Stimulated activated CD4-positive, alpha-beta T cell treated with anti-CD3 and anti-CD28 coated beads, TNF-alpha, amount 100 ng/mL, for 1 hour (primary cell): ENCODE data around the gene DDX24.

Source experiments
- DNase-seq, 3 donors: peaks; one replicate each; pipeline ENCODE4 v3.0.0-alpha.2; 2020; ENCODE audit warnings: low read depth in 3 of 3, low spot score in 1 of 3

DDX24 gene

GRCh38 chr14:94049625-94050023 lies 31.4 kb downstream of the DDX24 start:
- no peak for DNase-seq

DNA sequence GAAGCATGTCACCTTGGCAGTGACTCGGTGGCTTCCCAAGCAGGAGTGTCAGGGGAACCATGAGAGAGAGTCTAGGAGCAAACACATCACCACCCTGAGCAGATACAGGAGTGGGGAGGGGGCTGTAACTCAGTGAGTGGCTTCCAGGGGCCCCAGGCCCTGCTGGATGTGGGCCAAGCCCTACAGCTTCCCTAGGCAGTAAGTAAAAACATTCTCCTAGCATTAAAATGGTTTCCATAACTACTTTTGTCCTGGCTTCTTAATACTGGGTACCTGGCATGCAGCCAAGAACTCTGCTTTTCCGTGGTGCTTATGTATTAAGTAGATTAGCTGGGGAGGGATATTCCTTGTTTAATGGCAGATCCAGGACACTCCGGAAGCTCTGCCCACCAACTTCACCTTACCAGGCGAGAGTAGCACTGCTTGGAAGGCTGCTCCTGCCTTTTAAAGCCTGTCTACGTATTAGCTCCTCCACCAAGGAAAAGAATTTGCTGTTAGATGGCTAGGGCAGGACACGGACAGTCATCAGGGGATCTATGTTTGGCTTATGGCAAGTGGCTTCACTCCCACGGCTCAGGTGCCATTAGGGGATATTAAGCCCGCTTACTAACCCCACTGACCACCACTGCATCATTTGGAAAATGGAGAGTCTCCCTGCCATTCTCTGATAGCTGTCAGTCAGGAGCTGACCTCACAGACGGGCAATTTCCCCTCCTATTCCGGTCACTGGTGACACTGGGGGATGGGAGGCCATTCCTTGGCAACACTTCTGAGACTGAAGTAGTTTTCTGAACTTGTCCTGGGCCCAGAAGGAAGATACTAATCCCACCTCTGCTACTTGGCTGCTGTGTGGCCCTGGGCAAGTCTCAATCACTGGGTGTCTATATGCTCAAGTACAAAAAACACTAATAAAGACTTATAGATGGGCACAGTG lies 32.0 kb downstream of the DDX24 start:
- no peak for DNase-seq

DNA sequence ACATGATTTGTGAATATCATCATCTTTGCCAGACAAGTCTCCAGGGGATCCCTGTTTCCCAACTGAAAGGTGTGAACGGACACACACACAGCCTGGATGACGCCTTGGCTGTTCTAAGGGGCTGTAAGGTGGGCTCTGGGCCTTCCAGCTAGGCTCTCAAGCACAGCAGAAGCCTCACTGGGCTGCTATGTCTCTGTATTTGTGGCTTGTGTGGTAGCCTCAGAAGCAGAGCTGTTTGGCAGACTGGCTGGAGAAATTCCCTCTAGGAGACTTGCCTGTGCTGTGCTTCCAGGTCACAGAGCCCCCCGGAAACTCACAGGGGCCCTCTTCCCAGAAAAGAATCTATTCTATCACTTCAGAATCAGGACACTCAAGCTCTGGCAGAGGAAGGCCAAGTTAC lies 33.4 kb downstream of the DDX24 start:
- DNase-seq, result no peak

GRCh38 chr14:94046696-94047250 lies 34.2 kb downstream of the DDX24 start:
- no peak for DNase-seq

DNA sequence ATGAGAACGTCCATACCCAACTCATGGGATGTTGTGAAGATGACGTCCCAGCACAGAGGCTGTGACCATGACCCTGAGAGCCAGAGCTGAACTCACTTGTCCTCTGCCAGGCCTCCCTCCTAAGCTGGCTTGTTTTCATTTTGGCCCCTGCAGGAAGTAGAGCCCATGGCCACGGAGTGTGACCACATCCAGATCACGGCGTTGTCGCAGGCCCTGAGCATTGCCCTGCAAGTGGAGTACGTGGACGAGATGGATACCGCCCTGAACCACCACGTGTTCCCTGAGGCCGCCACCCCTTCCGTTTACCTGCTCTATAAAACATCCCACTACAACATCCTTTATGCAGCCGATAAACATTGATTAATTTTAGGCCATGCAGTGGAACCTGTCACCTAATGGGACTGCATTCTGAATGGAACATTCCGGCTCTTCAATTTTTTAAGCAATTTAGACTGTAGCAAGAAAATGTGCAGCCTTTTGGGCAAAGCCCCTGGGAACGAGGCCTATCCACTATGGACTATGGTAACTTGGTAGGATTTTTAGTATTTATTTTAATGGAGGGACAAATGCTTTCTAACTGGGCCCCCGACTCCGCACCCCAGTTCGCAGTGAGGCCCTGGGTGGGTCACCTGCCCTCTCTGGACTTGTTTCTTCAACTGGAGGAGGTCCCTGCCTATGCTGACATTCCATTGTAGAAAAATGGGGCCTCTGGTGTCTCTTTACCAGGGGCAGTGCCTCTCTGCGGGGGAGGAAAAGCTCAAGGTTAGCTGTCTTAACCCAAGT lies 35.2 kb downstream of the DDX24 start:
- DNase-seq, result no peak

DNA sequence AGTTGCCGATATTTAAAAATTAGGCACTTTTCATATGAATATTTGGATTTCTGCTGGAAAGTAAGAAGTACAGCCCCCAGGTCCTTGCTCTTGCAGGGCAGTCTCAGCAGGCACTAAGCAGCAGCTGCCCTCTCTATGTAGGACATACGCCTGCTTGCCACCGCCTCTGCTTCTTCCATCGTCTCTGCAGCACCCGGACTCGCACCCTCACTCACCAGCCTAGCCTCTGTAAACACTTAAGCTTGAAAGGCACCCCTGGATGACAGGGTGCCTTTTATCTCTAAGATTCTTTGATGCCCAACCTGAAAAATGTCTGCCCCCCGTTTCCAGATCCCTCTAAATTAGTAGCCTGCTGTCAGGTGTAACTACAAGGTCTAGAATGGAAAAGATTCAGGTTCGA lies 35.9 kb downstream of the DDX24 start:
- DNase-seq, result no peak

GRCh38 chr14:94044476-94045091 lies 36.4 kb downstream of the DDX24 start:
- no peak for DNase-seq

DNA sequence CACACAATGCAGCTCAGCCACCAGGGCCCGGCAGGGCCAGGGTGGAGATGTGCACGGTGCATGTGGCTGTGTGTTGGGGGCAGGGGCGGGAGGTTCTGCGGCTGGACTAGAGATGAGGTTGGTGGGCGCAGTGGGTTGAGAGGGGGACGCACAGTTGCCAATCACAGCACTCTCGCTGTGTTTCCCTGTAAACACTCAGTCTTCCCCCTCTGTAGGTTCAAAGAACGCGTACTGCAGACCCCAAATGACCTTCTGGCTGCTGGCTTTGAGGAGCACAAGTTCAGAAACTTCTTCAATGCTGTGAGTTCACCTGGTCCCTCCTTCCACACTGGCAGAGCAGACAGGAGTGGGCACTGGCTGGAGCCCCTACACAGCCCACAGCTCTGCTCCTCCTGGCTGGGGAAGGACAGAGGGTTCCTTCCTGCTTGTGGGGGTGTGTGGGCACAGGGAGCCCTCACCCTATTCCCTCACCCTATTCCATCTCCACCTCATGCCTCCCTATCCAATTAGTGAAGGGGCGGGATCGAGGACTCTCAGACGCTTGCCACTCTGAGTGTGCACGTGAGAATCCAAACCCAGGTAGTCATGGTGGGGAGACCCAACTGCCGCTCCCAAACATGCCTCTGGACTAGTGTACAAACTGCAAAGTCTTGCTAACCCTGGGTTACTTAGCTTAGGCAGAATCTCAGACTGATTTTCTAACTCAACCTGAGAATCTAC lies 37.1 kb downstream of the DDX24 start:
- DNase-seq, result no peak

GRCh38 chr14:94043111-94043755 lies 37.8 kb downstream of the DDX24 start:
- no peak for DNase-seq

GRCh38 chr14:94042433-94043091 lies 38.4 kb downstream of the DDX24 start:
- no peak for DNase-seq

DNA sequence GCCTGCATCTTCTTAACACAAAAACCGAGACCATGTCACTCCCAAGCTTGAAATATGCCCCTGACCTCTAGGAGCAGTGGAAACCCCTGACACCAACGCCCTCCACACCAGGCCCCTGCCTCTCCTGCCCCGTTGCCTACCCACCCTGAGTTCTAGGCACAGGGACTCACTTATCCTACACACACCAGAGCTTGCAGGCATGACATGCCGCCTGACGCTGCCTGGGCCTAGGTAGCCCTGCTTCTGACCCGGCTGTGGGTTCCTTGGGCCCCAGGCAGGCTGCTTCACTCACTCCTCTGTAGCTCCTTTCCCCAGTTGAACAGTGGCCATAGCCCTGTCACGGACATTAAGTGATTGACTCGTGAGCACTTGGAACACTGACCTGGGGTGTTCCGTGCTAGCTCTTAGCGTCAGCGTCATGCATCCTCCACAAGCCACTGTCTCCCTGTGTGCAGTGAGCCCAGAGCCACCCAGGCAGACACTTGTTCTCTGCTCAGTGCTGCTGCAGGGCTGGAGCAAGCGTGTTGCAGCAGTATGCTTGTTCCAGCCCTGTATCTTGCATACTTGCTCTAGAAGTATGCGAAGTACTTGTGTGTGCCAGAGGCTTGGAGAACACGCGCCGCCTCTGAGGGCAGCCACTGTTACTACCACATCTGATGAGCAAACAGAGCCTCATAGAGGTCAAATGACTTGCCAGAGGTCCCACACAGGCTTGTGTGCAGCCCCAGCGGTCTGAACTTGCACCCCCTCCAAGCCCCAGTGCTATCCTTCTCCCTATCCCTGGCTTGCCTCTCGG lies 39.3 kb downstream of the DDX24 start:
- DNase-seq, result no peak

GRCh38 chr14:94040796-94041195 lies 40.2 kb downstream of the DDX24 start:
- no peak for DNase-seq

DNA sequence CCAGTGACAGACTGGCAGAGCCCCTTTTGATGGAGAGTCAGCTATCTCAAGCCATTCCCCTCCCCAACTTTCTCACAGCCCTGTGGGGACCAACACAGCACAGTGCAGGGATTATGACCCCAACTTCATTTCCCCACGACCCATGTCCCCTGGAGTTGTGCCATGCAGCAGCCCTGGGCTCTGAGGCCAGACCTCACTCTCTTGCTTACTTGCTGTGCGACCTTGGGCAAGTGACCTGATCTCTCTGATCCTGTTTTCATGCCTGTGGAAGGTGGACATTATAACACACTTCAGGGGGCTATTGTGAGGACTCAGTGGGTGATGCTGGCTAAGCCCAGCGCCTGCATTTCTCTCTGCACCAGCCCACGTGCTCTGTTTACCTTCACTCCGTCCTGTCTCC lies 40.8 kb downstream of the DDX24 start:
- DNase-seq, result no peak

DNA sequence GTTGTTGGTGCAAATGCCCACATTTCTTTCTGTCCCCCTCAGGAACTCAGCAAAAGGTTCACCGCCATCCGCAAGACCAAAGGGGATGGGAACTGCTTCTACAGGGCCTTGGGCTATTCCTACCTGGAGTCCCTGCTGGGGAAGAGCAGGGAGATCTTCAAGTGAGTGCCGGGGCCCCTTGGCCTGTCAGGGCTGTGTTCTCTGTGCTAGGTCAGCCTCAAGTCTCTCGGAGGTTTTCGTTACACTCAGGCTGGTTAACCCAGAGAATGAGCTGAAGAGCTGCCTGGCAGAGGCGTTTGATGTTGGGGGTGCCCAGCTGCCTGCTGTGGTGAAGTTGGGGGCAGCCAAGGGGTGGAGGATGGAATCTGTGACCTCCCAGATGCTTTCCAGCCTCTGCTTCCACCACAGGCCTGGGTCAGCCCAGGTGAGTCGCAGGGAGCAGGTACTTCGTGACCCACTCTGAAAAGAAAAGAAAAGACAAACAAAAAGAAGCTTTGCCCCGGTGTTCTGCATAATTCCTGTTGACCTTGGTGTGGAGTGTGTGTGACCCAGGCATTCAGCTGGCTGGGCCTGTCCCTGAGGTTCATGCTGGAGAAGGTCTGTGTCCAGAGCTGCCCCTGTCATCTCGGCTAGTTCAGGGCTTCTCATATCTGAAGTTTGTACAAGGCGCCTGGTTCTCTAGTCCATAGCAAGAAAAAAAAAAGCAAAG lies 41.9 kb downstream of the DDX24 start:
- DNase-seq, result no peak

DNA sequence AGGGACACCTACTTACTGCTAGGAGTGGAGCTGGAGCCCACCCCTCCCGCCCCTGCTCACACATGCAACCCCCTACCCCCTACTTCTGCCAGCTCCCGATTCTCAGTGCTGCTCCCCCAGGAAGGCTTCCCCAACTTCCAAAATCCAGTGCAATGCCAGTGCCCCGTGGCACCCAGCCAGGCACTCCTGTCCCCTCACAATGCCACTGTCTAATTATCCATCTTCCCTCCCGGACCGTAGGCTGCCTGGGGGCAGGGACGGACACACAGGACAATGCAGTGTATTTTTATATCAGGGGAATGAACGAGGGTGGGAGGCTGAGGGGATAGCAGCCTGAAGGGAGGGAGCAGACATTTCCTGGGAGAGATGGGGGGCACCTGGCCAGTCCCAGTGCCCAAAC lies 42.5 kb downstream of the DDX24 start:
- no peak for DNase-seq

GRCh38 chr14:94037954-94038353 lies 43.0 kb downstream of the DDX24 start:
- no peak for DNase-seq

DNA sequence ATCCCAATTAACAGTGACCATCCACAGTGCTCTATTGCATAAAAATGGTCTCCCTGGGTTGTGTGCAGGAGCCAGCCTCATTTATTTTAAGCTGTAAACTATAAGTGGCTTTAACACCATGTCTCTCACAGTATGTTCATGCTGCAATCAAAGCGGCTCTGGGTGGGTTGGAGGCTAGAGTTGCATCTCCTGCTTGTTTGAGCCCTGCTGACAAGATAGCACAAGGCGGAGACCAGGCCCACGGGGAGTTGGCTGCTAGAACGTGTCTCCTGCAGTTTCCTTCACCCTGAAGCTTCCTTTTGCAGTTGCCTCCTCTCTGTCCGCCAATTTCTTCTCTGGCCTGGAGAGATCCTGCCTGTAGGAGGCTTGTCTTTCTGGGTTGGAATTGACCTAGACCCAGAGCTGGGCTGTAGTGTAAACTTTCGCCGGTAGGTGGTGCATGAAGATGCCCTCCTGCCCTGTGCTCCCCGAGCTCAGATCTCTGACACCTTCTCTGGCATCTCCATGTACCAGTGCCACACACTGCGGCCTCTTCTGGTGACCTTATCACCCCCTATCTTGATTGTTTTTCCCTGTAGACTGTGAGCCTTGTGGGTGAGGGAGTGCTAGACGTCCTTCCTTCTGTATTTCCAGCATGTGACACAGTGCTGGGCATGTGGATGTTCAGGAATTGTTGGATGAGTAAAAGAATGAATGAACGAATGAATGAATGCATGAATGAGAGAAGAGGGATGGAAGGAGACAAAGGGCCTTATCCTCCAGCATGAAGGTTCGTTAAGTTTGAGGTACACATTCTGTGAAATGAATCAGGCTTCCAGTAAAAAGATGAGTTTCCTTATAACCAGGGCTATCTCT lies 44.5 kb downstream of the DDX24 start:
- peak; percentile 30 to 66 (median 49) for DNase-seq
